NCI-H524 treated with DMSO at 0.1 percent for 48 hours (cell line): ENCODE measurements around the gene MEGF10.
"Not testable (repeated sequence)": the region's sequence is repeated elsewhere in the genome, so short reads cannot be mapped to it uniquely, and the experiment has no call there.

ENCODE experiments used
- DNase-seq: peaks from one replicate; lab custom pipeline; 2025; lab: John Stamatoyannopoulos, UW

The MEGF10 gene

GRCh38 chr5:127298036-127298429 lies 7.4 kb downstream of the MEGF10 start:
- no peak for DNase-seq

- DNase-seq, result no peak
Measured at GRCh38 chr5:127298656-127299055, 8.1 kb downstream of the MEGF10 start.

- no peak for DNase-seq
Measured at GRCh38 chr5:127299678-127300077, 9.1 kb downstream of the MEGF10 start.

DNA sequence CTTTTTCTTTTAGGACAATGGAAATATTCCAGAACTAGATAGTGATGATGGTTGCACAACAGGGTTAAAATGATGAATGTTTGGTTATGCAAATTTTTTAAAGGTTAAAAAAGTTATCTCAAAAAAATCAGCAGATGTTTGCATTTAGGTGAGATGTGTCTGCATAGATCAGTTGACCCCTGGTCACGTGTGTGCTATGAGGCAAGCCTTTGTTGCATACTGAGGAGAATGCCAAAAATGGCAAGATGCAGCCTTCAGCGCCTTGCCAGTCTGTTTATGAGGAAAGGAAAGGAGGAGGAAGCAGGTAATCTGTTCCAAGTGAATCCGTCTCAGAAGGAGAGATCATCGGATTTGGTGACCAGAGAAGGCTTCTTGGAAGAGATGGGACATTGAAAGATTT lies 11.9 kb downstream of the MEGF10 start:
- no peak for DNase-seq

GRCh38 chr5:127303404-127303803 lies 12.8 kb downstream of the MEGF10 start:
- DNase-seq, result no peak

GRCh38 chr5:127305493-127305892 lies 14.9 kb downstream of the MEGF10 start:
- DNase-seq, result no peak

DNA sequence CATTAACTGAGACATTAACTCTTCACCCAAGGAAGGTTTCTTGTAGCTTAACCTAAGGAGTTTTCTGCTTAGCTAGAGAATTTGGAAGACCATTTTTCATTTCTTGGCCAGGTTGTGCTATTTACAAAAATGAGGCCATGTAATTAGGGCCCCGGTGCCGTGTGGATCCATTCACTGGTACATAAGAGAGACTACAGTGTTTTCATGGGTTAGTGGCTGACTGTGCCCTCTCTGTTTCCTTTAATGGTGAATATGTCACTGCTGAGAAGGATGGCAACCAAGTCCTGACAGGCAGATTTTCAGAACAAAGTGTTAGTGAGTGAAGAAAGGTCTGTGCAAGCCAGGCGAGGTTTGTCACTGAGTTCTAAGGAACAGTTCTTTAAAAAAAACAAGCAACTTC lies 15.4 kb downstream of the MEGF10 start:
- no peak for DNase-seq

- DNase-seq, result no peak
Measured at GRCh38 chr5:127306647-127307046, 16.1 kb downstream of the MEGF10 start.

DNA sequence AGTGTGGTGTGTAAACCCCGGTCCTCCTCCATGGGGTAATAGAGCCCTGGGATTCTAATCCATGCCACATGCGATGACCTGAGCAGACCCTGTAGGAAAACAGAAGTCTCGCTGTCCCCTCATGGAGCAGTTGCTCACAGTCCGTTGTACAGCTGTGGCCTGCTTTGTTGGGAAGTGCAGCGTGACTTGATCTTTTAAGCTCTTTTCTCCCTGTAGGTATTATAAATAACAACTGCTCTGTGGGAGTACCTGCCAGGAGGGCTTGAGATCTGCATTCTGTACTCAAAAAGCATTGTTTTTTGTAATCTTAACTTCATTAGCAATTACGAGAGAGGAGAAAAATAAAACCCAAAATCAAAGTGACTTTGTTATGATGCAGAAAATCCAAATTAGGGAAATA lies 17.3 kb downstream of the MEGF10 start:
- no peak for DNase-seq

GRCh38 chr5:127308325-127308724 lies 17.7 kb downstream of the MEGF10 start:
- DNase-seq, result not testable (repeated sequence)

DNA sequence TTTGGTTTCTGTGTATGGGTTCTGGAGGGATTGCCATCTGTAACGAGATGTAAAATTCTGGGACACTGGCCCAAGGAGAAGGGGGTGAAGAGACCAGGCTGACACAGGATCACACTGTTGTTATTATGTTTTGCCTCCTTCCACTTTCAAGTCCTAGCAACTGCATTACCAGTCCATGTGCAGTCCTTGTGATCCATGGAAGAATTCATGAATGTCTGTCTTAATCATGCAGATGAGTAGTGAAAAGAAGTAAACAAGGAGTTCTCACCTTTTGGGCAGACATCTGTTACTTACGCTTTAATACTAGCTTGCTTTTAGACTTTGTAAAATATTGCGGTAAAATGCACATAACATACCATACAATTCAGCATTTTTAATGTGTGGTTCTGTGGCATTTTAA lies 18.3 kb downstream of the MEGF10 start:
- no peak for DNase-seq

GRCh38 chr5:127311349-127311748 lies 20.8 kb downstream of the MEGF10 start:
- no peak for DNase-seq

DNA sequence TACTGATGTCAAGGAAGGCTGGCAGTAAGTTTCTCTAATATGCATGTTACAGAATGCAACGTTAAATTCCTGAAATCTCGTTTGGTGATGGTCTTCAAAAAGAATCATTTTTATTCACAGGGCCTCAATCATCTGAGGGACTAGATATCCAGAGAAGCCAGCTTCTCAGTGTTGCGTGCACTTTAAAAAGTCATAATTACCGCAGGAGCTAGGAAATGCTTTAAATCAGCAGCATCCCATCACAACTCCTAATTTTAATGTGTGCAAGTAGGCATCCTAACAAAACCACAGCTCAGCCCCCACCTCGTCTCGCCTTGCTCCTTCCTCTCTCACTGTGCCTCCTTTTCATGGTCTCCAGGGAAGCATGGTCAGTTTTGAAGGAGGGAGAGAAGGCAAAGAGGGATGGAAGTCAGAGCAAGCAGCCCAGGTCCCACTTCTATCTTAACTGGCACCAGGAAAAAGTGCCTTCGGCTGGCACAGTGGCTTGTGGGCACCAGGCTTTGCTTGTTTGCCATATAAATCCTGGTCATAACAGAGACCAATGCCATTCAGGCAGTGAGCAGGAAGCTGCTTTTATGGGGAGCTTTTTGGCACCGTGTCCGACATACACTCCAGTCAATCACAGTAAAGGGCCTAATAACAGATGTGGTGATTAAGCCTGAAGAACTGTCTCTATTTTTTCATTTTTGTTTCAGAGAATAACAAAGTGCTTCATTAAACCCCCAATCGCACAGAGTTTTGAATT lies 21.4 kb downstream of the MEGF10 start:
- DNase-seq, result no peak

- no peak for DNase-seq
Measured at GRCh38 chr5:127313379-127313778, 22.8 kb downstream of the MEGF10 start.

DNA sequence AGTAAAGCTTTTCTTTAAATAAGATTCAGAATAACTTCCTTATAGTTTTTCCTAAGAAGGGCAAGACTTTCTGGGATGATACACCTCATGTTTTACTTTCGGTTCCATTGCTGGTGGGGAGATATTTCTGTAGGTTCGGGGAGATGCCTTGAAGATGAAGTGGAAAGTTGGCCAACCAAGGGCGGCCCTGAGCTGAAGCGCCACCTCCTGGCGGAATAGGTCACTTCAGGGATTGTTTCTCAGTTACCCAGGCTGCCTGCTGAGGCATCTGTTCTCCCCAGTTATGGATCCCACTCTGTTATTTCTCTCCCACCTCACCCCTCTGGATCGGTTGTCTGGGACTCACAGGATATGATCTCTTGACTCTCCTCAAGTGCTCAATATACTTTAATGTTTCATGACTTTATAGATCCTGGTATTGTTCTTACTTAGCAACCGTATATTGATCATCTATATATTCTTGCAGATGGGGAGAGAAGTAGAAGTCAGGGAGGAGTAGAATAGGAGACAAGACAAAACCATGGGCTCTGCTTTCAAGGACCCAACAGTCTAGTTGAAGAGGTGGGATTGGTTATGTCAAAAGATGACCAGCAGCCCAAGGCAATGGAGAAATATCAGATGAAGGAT lies 23.4 kb downstream of the MEGF10 start:
- no peak for DNase-seq

- no peak for DNase-seq
Measured at GRCh38 chr5:127316011-127316410, 25.4 kb downstream of the MEGF10 start.

- DNase-seq, result not testable (repeated sequence)
Measured at GRCh38 chr5:127317385-127317784, 26.8 kb downstream of the MEGF10 start.

GRCh38 chr5:127320032-127320965 lies 29.7 kb downstream of the MEGF10 start:
- no peak for DNase-seq

- DNase-seq, result no peak
Measured at GRCh38 chr5:127321465-127321864, 30.9 kb downstream of the MEGF10 start.

DNA sequence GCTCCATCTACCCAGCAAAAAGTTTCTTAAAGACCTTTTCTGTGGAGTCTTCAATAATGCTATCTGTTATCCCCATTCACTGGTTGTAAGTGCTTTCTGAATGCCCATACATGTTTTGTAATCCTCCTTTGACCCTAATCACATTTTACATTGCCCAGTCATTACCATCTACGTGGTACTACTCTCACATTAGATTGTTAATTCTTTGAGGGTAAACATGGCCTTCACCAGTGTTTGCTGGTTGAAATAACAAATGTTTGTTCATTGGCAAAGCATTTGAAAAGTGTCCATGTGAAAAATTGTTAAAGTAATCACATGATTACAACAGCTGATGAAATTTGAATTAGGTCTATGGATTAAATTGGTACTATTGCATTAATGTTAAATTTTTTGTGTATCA lies 31.8 kb downstream of the MEGF10 start:
- DNase-seq, result no peak

- DNase-seq, result no peak
Measured at GRCh38 chr5:127324756-127325155, 34.2 kb downstream of the MEGF10 start.

DNA sequence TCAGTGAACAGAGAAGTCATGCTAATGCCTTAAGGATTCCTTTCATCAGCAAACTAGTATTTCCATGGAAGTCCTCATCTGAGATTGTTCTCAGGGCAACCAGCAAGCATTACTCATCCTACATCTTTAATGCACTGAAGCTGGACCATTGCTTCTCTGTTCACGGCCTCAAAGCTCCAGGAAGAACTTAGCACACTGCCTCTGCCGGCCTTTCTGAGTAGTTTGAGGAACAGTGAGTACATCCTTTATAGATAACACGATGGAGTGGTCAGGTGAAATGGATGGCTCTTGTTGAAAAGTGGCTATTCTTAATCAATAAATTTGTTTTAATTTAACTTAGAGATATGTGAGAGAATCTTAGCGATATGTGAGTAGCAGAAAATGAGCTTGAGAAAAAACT lies 35.8 kb downstream of the MEGF10 start:
- DNase-seq, result no peak
